Islet of Langerhans (tissue), 1 donor: ENCODE data around the gene NPEPPS.
A peak's percentile ranks its signal among the peaks of the same experiment; 100 is the strongest.
"Not testable (repeated sequence)": the region's sequence is repeated elsewhere in the genome, so short reads cannot be mapped to it uniquely, and the experiment has no call there.

Experiments used
- FAIRE-seq: peaks from one replicate; lab custom pipeline; 2011; peaks lifted over from hg19 to GRCh38; lab: Jason Lieb, UNC

Gene NPEPPS, protein sequence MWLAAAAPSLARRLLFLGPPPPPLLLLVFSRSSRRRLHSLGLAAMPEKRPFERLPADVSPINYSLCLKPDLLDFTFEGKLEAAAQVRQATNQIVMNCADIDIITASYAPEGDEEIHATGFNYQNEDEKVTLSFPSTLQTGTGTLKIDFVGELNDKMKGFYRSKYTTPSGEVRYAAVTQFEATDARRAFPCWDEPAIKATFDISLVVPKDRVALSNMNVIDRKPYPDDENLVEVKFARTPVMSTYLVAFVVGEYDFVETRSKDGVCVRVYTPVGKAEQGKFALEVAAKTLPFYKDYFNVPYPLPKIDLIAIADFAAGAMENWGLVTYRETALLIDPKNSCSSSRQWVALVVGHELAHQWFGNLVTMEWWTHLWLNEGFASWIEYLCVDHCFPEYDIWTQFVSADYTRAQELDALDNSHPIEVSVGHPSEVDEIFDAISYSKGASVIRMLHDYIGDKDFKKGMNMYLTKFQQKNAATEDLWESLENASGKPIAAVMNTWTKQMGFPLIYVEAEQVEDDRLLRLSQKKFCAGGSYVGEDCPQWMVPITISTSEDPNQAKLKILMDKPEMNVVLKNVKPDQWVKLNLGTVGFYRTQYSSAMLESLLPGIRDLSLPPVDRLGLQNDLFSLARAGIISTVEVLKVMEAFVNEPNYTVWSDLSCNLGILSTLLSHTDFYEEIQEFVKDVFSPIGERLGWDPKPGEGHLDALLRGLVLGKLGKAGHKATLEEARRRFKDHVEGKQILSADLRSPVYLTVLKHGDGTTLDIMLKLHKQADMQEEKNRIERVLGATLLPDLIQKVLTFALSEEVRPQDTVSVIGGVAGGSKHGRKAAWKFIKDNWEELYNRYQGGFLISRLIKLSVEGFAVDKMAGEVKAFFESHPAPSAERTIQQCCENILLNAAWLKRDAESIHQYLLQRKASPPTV

DNA sequence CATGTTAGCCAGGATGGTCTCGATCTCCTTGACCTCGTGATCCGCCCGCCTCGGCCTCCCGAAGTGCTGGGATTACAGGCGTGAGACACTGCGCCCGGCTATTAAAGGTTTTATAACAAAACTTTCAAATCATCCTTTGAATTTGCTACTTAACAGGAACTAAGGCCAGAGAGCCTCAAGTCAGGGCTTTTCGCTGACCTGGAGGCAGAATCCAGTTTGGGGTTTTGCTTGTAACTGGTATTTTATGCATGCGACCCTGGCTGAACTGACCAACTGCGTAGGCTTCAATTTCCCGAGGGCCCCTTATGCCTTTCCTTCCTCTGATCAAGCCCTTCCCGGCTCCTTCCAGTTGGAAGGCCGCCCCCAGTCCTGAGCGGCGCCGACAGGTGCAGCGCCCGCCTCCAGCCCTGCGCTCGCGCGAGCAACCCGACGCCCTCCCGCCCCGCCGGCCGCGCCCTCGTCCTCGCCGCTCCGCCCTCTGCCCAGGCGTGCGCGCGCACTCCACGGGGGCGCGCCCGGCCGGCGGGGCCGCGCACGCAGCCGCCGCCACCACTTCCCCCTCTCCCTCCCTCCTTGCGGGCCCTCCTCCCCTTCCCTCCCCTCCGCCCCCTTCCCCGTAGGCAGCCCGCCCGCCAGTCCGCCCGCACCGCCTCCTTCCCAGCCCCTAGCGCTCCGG lies at the start of gene NPEPPS:
Gene NPEPPS (plus strand): TSS at position 552 of the 676 bp plus-strand sequence. CDS start 193 bp downstream, outside the sequence.
- not testable (repeated sequence) for FAIRE-seq

DNA sequence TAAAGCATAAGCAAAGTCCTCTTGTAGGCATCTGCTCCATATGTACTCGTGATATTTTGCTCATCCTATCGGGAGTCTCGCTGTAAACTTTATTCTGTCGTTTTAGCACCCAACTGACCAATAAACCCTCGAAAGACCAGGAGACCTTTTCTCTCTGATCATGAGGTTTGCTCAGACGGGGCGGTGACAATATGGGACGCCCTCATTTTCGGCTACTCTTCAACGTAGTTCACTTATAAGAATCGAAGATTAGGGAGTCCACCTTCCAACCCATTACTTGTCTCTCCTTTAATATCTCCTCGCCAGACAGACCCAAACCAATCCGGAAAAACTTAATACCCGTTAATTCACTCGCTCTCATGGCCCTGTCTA lies 39.1 kb upstream of the NPEPPS start:
- FAIRE-seq = not testable (repeated sequence)

DNA sequence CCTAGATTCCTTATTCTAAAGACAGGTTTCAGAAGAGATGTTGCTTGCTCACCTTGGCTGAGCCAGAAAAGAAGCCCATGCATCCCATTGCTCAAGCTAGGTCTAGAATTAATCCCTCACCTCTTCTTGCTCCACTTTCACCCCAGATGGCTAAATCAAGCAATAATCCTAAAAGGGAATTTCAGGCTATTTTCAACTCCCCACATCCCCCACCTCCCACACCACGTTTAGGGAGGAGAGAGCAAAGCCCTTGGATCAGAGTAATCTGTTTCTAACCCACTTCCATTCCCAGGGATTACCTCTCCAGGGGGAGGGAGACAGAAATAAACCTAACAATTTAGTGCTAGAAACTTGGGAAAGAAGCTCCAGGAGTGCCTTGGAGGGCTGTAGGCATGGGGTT lies 31.8 kb upstream of the NPEPPS start:
- not testable (repeated sequence) for FAIRE-seq

DNA sequence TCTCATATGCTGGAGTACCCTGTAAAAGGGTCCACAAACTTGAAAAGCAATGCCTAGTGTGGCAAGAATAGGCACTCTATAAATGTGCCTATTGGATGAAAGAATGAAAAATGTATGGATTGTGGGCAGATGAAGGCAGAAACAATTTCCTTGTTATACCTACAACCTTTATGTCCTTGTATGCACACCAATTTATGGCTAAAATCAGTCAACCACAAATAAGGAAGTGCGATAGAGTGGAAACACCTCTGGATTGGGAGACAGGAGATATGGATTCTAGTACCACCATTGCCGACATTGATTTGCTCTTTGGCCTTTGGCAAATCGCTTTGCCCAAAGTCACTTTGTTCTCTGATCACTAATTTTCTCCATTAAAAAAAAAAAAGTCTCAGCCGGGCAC lies 31.4 kb upstream of the NPEPPS start:
- not testable (repeated sequence) for FAIRE-seq

DNA sequence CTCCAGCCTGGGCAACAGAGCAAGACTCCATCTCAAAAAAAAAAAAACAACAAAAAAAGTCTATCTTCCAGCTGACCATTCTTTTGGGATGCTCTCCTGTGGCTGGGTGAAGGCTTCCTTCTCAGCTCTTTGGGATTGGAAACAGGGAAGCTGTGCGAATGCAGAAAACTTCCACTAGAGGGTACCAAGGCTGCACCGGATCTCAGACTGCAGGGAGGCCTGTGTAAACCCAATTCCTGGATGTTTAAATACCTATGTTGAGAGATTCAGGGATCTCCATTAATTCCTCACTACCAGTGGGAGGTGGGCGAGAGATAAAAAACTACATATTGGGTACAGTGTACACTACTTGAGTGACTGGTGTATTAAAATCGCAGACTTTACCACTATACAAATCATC lies 30.3 kb upstream of the NPEPPS start:
- FAIRE-seq = not testable (repeated sequence)

DNA sequence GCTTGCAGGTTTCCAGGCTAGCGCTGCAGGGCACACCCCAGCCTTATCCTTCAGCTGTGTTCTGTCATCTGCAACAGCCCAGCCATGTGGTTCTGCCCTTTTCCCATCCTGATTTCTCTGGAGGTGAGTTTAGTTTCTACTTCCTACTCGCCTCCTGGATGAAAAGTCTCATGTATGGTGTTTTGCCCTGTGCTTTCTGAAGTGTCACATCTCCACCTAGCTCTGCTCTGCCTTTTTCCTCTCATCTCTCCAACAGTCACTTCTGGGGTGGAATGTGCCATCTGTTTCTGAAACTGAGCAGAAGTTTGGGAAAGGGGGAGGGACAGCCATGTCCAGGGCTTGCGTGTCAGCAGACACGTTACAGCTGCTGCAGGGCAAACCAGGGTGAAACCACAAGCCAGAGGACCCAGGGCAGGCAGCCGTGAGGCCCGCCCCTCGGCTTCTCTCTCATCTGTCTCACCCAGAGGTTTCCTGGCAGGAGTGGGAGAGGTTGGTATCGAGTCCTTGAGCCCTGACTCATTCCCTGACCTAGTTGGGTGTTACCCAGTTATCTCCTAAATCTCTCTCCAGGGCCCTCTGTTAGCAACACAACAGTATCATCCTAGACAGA lies 28.7 kb upstream of the NPEPPS start:
- FAIRE-seq = not testable (repeated sequence)

DNA sequence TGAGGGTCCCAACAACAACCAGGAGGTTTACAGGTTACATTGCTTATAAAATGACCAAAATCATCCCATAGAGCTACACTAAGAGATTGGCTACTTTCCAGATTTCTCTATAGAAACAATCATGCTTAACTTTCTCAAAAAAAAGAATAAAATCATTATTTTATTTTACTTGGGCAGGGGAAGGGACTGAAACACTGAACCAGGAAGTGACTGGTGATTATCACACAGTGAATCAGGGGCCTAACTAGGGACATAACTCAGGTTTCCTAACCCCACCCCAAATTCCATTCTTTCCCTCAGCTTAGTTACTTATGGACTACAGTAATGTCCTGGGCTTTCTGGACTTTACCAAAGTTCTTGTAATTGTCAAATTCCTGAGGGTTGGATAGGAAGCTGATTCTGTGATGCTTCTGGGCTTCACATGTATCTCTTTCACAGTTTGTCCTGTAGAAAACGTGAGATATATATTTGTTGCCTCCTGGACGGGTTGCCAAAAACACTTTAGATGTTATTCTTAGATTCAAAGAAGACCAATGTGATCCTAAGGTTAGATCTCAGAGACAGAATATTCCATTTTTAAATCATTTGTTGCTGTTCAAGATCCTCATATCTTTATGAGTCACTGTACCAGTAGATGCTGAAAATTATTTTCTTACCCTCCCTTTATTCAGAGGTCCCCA lies 28.0 kb upstream of the NPEPPS start:
- FAIRE-seq = not testable (repeated sequence)

DNA sequence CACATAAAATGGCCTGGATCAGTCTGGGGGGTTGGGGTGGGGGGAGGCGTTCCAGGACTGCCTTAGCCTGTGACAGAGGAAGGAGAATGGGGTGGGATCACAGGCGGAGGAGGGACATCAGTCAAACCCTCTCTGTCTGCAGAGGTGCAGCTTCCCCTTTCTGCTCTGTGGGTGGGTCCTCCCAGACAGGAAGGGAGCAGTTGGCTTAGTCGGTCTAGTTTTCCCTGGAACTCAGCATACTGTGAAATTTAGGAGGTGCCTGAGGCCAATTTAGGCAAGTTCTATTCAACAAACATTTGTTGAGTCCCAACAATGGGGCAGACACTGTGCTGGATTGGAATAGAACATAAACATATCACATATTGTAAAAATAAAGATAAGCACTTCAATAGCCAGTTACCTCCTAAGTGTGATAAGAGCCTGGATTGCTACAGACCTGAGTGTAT lies 19.2 kb upstream of the NPEPPS start:
- FAIRE-seq = not testable (repeated sequence)

DNA sequence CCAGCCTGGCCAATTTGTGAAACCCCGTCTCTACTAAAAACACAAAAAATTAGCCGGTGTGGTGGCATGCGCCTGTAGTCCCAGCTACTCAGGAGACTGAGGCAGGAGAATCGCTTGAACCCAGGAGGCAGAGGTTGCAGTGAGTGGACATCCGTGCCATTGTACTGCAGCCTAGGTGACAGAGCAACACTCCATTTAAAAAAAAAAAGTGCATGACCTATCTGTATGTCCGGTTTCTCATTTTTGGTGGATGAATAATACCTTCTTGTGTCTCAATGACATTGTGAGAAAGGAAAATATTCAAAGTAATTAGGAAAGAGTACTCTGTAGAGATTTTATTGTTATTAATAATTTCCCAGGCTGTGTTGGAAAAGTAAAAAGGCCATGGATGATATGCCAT lies 17.6 kb upstream of the NPEPPS start:
- FAIRE-seq = not testable (repeated sequence)

DNA sequence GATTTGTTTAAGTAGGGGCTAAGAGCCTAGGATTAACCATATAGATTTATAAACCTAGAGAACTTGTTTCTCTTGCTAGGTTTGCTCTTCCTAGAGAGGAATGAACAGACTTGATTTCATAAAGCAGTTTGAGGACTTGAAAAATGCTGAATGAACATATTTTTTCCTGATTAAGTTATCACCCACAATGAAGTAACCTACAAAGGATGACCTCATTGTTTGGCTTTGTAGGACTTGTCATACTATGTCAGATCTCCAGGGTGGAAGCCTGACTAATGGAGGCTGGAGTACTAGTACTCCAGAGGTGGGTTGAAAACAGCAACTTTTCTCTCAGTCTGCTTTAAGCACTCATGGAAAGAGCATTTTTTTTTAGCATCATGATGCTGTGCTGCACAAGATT lies 12.0 kb upstream of the NPEPPS start:
- FAIRE-seq = not testable (repeated sequence)

DNA sequence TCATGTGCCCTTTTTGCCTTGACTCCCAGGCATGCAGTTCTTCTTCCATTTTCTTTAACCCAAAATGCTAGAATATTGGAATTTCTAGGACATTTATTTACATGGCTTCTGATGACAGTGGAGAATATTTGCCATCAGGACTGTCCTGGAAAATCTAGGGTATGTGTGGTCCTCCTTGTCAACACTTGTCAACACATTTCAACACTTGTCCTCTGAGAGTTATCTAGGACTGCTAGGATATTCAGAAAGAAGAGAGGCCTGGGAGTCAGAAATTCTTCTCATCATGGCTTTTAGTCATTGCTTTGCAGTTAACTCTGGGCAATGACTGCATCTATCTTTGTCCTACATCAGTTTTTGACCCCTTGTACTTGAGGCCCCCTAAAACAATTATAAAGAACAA lies 11.5 kb upstream of the NPEPPS start:
- FAIRE-seq = not testable (repeated sequence)

DNA sequence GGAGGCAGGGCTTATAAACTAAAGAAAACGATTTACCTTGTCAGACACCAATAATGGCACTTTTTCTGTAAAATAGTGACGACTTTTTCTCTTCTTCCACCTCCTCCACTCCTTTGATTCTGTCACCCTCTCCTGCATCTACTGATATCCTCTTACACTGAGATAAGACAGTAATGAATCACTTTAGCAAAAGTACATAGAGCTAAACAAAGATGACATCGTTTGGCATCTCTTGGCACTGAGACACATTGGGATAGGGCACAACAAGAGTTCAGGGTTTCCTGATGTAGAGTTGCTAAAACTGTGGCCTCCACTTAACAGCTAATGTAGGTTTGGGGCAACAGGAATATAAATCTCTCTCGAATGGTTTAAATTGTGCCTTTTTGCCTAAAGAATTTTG lies 10.6 kb upstream of the NPEPPS start:
- FAIRE-seq = not testable (repeated sequence)

DNA sequence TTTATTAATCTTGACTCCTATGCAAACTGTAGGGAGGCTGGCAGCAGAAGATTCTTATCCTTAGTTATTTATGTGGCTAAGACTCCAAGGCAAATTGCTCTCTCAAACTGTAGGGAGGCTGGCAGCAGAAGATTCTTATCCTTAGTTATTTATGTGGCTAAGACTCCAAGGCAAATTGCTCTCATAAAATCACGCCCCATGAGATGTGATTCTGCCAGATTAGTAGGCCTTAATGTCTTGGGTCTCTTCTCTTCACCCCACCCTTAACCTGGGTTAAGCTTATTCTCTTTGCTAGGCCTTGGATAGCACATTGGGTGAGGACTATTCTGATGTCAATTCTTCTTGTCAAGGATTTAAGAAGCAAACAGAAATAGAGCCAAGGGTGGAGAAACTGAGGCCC lies 9.5 kb upstream of the NPEPPS start:
- not testable (repeated sequence) for FAIRE-seq

DNA sequence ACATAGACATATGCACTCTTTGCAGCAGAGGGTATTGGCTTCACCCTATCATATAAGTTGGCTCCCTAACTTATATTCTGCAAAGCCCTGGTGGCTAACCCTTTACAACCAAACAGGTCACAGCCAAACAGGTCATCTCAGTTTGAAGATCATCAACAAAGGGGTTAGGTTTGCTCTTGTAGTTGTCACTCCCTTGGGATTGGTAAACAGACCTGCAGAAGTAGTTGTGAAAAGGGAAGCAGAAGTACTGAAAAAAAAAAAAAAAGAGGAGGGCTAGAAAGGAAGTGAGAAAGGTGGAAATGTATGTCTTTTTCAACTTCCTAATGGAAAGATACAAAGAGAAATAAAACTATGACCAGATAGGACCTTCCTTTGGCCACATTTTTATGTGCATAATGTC lies 8.6 kb upstream of the NPEPPS start:
- FAIRE-seq = not testable (repeated sequence)

DNA sequence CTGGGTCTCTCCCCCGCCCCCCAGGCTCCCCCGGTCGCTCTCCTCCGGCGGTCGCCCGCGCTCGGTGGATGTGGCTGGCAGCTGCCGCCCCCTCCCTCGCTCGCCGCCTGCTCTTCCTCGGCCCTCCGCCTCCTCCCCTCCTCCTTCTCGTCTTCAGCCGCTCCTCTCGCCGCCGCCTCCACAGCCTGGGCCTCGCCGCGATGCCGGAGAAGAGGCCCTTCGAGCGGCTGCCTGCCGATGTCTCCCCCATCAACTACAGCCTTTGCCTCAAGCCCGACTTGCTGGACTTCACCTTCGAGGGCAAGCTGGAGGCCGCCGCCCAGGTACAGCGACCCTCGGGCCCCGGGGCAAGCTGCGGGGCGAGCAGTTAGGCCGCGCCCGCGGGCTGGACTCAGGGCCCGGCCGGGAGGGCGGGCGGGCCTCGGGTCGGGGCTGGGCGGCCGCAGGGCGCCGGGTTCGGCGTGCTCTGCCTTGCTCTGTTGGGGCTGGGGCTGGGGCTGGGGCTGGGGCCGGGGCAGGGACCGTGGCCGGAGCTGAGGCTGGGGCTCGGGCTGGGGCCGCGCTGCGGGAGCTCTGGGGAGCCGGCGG lies 419 bp downstream of the NPEPPS start:
- not testable (repeated sequence) for FAIRE-seq

DNA sequence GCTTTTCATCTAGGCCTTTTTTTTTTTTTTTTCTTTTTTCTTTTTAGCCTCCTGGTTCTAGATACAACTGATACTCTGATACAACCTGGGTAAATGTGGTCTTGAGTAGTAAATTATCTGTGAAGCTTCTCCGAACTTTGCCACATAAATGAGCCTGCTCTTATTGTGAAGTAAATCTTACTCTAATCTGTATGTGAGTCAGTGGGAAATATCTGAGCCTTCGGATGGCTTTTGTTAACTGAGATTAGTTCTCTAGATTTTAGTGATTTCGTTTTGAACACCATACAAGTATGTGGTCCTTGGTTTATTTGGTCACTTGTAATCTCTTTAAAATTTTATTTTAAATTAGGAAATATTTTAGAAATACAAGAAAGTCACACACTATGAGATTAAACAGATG lies 8.2 kb downstream of the NPEPPS start:
- not testable (repeated sequence) for FAIRE-seq

DNA sequence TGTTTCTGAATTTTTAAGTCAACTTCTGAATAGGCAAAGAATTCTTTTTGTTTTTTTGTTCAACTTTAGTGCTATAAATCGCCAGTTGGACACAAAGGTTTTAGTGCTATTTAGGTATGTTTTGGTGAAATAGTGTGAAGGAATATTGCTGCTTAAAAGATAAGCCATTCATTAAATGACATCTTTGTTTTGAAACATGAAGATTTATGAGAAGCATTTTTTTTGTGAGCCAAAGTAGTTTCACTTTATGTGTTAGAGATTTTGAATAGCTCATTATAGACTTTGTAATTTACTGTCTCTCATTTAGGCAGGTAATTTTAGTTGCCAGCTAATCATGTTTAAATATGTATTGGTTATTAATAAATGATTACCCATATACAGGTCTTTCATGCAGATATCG lies 10.8 kb downstream of the NPEPPS start:
- peak; percentile 84 for FAIRE-seq

DNA sequence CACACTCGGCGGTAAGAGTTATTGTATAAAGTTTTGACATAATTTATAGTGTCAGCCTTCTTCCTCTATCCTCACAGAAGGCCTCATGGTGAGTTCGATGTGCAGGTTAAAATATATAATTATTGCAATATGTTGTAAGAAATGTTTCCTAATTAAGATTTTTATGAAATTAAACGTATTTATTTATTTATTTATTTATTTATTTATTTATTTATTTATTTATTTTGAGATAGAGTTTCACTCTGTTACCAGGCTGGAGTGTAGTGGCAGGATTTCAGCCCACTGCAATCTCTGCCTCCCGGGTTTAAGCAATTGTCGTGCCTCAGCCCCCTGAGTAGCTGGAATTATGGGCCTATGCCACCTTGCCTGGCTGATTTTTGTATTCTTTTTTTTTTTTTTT lies 13.4 kb downstream of the NPEPPS start:
- FAIRE-seq = not testable (repeated sequence)

DNA sequence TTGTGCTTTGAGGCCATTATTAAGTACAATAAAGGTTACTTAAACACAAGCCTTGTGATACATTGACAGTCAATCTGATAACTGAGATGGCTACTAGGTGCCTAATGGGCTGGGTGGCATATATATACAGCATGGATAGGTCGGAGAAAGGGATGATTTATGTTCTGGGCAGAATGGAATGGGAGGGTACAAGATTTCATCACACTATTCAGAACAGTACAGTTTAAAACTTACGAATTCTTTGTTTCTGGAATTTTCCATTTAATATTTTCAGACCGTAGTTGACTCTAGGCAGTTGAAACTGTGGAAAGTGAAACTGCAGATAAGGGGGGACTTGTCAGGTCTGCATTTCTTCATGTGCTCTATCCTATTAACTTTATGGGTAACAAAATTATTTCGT lies 23.8 kb downstream of the NPEPPS start:
- not testable (repeated sequence) for FAIRE-seq

DNA sequence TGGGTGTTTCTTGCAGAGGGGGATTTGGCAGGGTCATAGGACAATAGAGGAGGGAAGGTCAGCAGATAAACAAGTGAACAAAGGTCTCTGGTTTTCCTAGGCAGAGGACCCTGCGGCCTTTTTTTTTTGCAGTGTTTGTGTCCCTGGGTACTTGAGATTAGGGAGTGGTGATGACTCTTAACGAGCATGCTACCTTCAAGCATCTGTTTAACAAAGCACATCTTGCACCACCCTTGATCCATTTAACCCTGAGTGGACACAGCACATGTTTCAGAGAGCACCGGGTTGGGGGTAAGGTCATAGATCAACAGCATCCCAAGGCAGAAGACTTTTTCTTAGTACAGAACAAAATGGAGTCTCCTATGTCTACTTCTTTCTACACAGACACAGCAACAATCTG lies 25.2 kb downstream of the NPEPPS start:
- not testable (repeated sequence) for FAIRE-seq

DNA sequence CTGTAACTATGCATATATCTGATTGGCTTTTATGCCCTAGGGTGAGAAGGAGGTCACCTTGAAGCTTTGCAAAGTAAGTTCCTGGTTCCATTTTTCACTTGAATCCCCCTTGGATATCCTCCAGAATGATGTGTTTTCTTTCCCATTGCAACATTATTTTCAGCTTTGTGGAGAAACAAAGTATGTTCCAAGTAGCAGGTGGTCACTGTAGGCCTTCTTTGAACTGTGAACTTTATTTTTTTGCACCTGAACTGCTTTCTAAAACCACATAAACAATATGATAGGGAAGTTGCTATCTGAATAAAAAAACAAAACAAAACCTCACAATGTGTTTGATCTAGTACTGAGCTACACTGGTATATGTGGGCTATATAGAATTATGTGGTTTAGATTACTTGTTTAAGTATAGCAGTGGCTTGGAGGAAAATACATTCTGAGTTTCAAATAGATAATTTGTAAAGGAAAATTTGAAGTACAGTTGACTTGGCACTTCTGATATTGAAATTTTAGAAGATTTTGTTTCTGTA lies 29.7 kb downstream of the NPEPPS start:
- peak; percentile 47 for FAIRE-seq
